ENCODE results near the gene NKD1. TPM values are rescaled to one million over a fixed set of nuclear protein-coding genes. Genes with fewer than 3 reads are reported as not detected.
A peak's percentile ranks its signal among the peaks of the same experiment; 100 is the strongest.
"Not testable (repeated sequence)": the region's sequence is repeated elsewhere in the genome, so short reads cannot be mapped to it uniquely, and the experiment has no call there.

NKD1 gene
- total RNA-seq, 1 donor from 2014 or later, result 1.7 TPM

GRCh38 chr16:50533317-50533716 lies 14.9 kb upstream of the NKD1 start:
- intact Hi-C loops (cut with DNase I), result no loop called here
- Histone ChIP-seq H3K4me1 (no peaks in the 10 kb centered on the region), H3K36me3 (no peaks in the 10 kb centered on the region), H3K27ac (no peak overlapping the region), H3K4me3 (no peak overlapping the region), H3K27me3 (no peaks in the 10 kb centered on the region), H3K9me3 (no peaks in the 10 kb centered on the region)
- TF ChIP-seq, protein P1, sequence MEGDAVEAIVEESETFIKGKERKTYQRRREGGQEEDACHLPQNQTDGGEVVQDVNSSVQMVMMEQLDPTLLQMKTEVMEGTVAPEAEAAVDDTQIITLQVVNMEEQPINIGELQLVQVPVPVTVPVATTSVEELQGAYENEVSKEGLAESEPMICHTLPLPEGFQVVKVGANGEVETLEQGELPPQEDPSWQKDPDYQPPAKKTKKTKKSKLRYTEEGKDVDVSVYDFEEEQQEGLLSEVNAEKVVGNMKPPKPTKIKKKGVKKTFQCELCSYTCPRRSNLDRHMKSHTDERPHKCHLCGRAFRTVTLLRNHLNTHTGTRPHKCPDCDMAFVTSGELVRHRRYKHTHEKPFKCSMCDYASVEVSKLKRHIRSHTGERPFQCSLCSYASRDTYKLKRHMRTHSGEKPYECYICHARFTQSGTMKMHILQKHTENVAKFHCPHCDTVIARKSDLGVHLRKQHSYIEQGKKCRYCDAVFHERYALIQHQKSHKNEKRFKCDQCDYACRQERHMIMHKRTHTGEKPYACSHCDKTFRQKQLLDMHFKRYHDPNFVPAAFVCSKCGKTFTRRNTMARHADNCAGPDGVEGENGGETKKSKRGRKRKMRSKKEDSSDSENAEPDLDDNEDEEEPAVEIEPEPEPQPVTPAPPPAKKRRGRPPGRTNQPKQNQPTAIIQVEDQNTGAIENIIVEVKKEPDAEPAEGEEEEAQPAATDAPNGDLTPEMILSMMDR (IDR thresholded peaks at IDR 0.05), result no peak
- TF ChIP-seq POLR2AphosphoS5 (IDR thresholded peaks at IDR 0.05; ENCODE audit: insufficient read depth in 1 of 2, low read depth in 1 of 2) (no peak), POLR2A (IDR thresholded peaks at IDR 0.05) (no peak)
- DNase-seq (ENCODE audit: extremely low spot score in 2 of 2), result peak; percentile 46 to 77

DNA sequence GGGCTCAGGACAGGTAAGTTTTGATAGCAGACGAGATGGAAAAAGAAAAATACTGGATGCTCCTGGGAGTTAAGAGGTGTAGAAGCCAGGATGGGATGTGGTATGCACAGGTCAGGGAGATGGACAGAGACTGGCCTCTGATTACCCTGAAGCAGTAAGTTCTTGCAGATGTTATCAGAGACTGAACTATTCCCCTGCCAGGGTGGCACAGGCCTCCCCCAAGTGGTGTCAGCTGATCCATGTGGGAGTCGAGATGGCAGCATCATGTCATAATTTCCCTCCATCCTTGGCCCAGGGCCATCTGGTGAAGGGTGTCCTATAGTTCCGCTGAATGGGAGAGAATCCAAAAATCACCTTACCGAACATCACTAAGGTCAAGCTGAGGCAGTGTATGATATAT lies 14.1 kb upstream of the NKD1 start:
- H3K9me3 ChIP-seq, result no peaks in the 10 kb centered on the region
- H3K27ac ChIP-seq, result no peak overlapping the region
- intact Hi-C loops (cut with DNase I), result no loop called here
- no peaks in the 10 kb centered on the region for H3K27me3 ChIP-seq
- DNase-seq (ENCODE audit: extremely low spot score in 2 of 2), result peak in 1 of 2 donors; percentile 85
- no peak overlapping the region for H3K4me3 ChIP-seq
- no peaks in the 10 kb centered on the region for H3K4me1 ChIP-seq
- TF ChIP-seq POLR2AphosphoS5 (IDR thresholded peaks at IDR 0.05; ENCODE audit: insufficient read depth in 1 of 2, low read depth in 1 of 2) (no peak), POLR2A (IDR thresholded peaks at IDR 0.05) (no peak)
- TF ChIP-seq, protein P1 (IDR thresholded peaks at IDR 0.05), result no peak
- no peaks in the 10 kb centered on the region for H3K36me3 ChIP-seq

DNA sequence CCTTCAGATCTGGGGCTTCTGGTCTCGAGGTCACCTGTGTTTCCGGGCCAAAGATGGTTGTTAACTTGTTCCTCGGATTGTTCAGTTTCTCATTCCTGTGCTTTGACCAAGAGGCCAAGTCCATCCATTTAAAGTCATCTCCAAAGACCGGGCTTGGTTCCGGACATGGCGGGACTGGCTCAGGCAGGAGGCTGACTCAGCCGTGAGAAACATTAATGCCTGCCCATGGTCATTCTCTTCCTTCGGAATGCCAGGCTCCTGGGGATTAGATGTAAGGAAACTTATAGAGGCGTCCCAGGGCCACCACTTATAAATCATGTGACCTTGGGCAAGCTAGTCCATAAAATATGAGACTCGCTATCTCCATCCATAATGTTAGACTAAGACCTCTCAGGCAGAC lies 13.6 kb upstream of the NKD1 start:
- Histone ChIP-seq H3K27ac (no peak overlapping the region), H3K4me3 (no peak overlapping the region), H3K4me1 (no peaks in the 10 kb centered on the region), H3K36me3 (no peaks in the 10 kb centered on the region), H3K27me3 (no peaks in the 10 kb centered on the region), H3K9me3 (no peaks in the 10 kb centered on the region)
- TF ChIP-seq, protein P1 (IDR thresholded peaks at IDR 0.05), result no peak
- no peak for TF ChIP-seq POLR2A (IDR thresholded peaks at IDR 0.05)
- no peak for TF ChIP-seq POLR2AphosphoS5 (IDR thresholded peaks at IDR 0.05; ENCODE audit: insufficient read depth in 1 of 2, low read depth in 1 of 2)
- peak in 1 of 2 donors; percentile 40 for DNase-seq (ENCODE audit: extremely low spot score in 2 of 2)
- intact Hi-C loops (cut with DNase I), result no loop called here

- no peaks in the 10 kb centered on the region for H3K9me3 ChIP-seq
- no peaks in the 10 kb centered on the region for H3K4me1 ChIP-seq
- TF ChIP-seq POLR2A (IDR thresholded peaks at IDR 0.05), result no peak
- no peak for TF ChIP-seq POLR2AphosphoS5 (IDR thresholded peaks at IDR 0.05; ENCODE audit: insufficient read depth in 1 of 2, low read depth in 1 of 2)
- H3K27me3 ChIP-seq, result no peaks in the 10 kb centered on the region
- no peak overlapping the region for H3K4me3 ChIP-seq
- H3K27ac ChIP-seq, result no peak overlapping the region
- peak in 1 of 2 donors; percentile 27 for DNase-seq (ENCODE audit: extremely low spot score in 2 of 2)
- H3K36me3 ChIP-seq, result no peaks in the 10 kb centered on the region
- intact Hi-C loops (cut with DNase I), result no loop called here
Observed at GRCh38 chr16:50534958-50535357, 13.2 kb upstream of the NKD1 start.

GRCh38 chr16:50535506-50536257 lies 12.5 kb upstream of the NKD1 start:
- no peak overlapping the region for H3K4me3 ChIP-seq
- H3K36me3 ChIP-seq, result no peaks in the 10 kb centered on the region
- H3K9me3 ChIP-seq, result no peaks in the 10 kb centered on the region
- no peak overlapping the region for H3K27ac ChIP-seq
- DNase-seq (ENCODE audit: extremely low spot score in 2 of 2), result peak; percentile 60 to 91
- TF ChIP-seq, protein P1 (IDR thresholded peaks at IDR 0.05), result no peak
- TF ChIP-seq POLR2A (IDR thresholded peaks at IDR 0.05) (no peak), POLR2AphosphoS5 (IDR thresholded peaks at IDR 0.05; ENCODE audit: insufficient read depth in 1 of 2, low read depth in 1 of 2) (no peak)
- intact Hi-C loops (cut with DNase I), result no loop called here
- no peaks in the 10 kb centered on the region for H3K4me1 ChIP-seq
- H3K27me3 ChIP-seq, result no peaks in the 10 kb centered on the region

DNA sequence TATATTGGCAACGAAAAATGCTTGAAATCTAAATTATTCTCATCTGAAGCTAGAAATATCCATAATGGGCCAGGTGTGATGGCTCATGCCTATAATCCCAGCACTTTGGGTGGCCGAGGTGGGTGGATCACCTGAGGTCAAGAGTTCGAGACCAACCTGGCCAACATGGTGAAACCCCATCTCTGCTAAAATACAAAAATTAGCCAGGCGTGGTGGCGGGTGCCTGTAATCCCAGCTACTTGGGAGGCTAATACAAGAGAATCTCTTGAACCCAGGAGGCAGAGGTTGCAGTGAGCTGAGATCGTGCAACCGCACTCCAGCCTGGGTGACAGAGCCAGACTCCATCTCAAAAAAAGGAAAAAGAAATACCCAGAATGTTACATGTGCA lies 11.9 kb upstream of the NKD1 start:
- H3K9me3 ChIP-seq; H3K4me3 ChIP-seq; intact Hi-C loops (cut with DNase I); H3K27ac ChIP-seq; DNase-seq (ENCODE audit: extremely low spot score in 2 of 2); H3K27me3 ChIP-seq; H3K4me1 ChIP-seq; H3K36me3 ChIP-seq: not testable (repeated sequence)

All from vagina (tissue), 2 donors.